Activated CD8-positive, alpha-beta memory T cell treated with anti-CD3 and anti-CD28 coated beads, Interleukin-2, amount 50 U/mL, for 24 hours (primary cell): Measurements from ENCODE around the gene TBC1D2.
"Not testable (repeated sequence)": the region's sequence is repeated elsewhere in the genome, so short reads cannot be mapped to it uniquely, and the experiment has no call there.

ENCODE experiments used
- DNase-seq: peaks from one replicate; pipeline ENCODE4 v3.0.0-alpha.2; 2020; ENCODE audit errors: extremely low read depth

TBC1D2 gene

GRCh38 chr9:98187926-98188325 lies 67.5 kb downstream of the TBC1D2 start:
- DNase-seq, result no peak

DNA sequence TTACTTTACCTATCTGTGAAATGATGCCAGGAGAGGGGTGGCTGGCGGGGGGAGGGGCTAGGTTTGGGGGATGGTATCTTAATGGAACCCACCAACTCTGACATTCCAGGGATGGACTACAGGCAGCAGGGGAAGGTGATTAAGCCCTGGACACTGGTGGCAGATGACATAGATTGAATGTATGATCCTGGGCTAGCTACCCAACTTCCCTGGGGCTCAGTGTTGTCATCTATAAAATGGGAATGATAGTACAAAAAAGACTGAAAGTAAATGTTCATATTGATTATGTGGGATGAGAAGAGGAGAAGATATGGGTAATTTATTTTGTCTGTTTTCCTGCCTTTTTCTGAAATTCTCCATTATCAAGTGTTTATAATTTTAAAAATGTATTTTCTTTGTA lies 69.2 kb downstream of the TBC1D2 start:
- no peak for DNase-seq

DNA sequence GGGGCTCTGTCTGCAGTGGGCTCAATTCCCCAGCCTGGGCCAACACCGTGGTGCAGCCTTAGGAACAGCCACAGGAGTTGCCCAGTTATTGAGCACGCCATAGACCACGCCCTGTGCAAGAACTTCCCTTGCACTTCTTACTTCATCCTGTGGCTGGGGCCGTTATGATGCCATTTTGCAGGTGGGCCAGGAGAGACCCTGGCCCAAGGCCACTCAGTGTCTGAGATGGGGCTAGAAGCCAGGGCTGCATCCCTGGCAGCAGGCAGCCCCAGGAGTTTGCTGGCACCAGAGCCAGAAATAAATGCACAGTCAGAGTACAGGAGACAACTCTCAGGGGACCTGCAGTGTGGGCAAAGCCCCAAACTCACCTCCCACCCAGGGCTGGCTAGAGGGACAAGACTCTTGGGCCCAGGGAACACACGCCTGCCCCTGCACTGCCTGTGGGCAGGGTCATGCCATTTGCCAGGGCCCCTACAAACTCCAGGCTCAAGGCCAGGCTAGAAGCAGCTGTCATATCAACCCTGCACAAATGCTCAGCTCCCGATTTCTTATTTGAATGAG lies 69.8 kb downstream of the TBC1D2 start:
- DNase-seq, result no peak

- DNase-seq, result no peak
These were observed 70.4 kb downstream of the TBC1D2 start for GRCh38 chr9:98185021-98185567.

- DNase-seq, result no peak
These were observed 71.1 kb downstream of the TBC1D2 start for GRCh38 chr9:98184326-98184725.

- DNase-seq, result no peak
These were observed 72.4 kb downstream of the TBC1D2 start for GRCh38 chr9:98182889-98183599.

DNA sequence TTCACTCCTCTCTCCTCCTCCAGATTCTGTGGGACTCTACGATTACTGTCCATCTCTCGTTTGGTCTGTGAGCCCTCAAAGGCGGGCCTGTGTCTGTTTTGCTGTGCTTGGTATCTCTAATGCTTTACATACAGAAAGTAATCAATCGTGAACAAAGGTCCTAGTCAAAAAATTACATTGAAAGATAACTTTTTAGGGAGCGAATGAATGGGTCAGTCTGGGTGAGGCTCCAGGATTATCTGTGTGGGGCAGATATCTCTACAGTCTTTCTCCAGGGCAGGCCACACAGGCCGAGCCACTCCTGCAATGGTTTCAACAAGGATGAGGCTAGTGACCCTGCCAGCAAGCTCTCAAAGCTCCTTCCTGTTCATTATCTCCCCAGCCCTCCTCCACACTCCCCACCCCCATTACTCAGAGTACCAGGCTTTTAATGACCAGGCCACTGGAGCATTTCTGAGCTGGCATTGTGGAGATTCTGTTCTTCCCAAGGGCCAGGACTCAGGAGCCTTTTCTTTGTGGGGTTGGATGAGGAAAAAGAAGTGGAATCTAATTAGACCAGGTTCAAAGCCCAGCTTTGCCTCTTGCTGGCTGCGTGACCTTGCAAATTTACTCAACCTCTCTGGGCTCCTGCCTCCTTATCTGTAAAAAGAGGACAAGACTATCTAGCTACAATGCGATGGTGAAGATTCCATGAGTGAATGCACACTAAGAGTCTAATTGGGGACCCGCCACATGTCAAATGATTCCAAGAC lies 73.2 kb downstream of the TBC1D2 start:
- no peak for DNase-seq

GRCh38 chr9:98181746-98182068 lies 73.7 kb downstream of the TBC1D2 start:
- no peak for DNase-seq

- no peak for DNase-seq
These were observed 74.5 kb downstream of the TBC1D2 start for GRCh38 chr9:98180996-98181395.

GRCh38 chr9:98178874-98179850 lies 76.3 kb downstream of the TBC1D2 start:
- DNase-seq, result no peak

- no peak for DNase-seq
These were observed 78.8 kb downstream of the TBC1D2 start for GRCh38 chr9:98176391-98177259.

- no peak for DNase-seq
These were observed 79.7 kb downstream of the TBC1D2 start for GRCh38 chr9:98175762-98176161.

- DNase-seq, result no peak
These were observed 80.3 kb downstream of the TBC1D2 start for GRCh38 chr9:98175028-98175569.

DNA sequence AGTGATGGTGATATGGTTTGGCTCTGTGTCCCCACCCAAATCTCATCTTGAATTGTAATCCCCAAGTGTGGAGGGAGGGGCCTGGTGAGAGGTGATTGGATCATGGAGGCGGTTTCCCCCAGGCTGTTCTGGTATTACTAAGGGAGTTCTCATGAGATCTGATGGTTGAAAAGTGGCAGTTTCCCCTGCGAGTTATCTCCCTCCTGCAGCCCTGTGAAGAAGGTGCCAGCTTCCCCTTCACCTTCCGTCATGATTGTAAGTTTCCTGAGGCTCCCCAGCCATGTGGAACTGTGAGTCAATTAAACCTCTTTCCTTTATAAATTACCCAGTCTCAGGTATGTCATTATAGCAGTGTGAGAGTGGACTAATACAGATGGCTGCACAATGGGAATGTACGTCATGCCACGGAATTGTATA lies 80.9 kb downstream of the TBC1D2 start:
- not testable (repeated sequence) for DNase-seq

GRCh38 chr9:98173181-98173580 lies 82.3 kb downstream of the TBC1D2 start:
- DNase-seq, result no peak

DNA sequence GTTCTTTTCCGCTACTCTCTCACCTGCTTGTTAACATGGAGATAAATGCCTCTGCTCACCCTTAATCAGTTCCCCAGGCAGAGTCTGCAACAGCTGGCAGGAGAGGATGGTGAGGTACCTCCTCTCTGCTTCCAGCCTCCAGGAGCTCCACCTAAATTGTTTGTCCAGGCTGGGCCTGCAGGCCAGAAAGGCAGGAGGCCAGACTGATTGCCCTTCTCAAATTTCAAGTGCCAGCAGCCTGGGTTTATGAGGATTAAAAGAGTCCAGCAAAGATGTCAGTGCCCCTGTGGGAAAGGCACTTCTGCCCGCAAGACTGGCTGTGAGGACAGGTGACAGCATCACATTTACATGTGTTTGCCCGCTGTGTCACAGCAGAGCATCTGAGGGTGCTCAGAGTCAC lies 82.8 kb downstream of the TBC1D2 start:
- DNase-seq, result no peak

DNA sequence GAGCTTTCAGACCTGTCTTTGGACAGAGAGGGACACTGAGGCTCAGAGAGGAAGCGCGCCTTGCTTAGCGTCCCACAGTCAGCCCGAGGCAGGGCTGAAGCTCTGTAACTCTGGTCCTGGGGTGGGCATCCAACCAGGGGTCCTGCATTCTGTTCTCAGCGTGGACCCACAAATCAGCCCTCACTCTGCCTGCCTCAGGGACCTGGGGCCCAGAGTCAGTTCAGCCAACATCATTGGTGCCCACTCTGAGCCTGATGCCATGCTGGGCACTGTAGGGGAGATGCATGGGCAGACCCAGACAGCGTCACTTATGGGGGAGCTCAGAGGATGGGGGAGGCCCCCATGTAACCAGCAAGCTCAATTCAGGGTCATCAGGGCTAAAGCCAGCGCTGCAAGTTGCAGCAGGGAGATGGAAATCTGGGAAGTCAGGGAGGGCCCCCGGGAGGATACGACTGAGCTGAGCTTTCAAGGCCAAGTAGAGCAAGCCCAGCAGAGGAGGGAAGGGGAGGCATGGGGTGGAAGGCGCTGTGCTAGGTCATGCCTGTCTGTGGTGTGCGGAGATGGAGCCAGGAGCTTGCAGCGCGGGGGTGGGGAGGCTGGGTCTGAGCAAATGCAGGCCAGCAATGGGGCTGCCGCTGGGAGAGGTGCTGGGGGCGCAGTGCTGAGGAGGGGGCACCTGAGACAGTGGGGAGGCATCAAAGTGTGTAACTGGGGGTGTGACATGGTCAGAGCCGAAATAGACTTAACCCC lies 84.1 kb downstream of the TBC1D2 start:
- DNase-seq, result no peak

DNA sequence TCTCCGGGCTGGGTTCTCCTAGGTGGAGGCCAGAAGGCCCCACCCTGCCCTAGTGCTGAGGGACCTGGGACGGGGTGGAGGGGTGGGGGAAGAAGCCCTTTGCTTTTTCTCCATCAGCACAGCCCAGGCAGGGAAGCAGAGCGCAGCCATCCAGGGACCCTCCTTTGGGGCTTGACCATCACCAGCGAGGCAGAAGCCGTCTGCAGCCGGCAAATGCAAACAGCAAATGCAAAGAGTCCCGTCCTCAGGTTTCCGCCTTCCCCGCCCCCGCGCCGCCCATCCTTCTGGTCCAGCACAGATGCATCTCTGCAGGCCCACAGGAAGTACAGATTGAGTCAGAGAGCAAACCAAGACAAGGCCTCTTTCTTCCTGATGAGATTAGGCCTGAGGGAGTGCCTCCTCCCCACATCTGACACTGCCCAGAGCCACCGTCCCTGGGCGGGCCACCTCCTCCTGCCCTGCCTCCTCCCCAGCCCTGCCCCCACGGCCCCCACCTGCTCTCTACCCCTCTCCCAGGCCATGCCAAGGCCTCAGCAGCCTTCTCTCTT lies 86.4 kb downstream of the TBC1D2 start:
- DNase-seq, result no peak

DNA sequence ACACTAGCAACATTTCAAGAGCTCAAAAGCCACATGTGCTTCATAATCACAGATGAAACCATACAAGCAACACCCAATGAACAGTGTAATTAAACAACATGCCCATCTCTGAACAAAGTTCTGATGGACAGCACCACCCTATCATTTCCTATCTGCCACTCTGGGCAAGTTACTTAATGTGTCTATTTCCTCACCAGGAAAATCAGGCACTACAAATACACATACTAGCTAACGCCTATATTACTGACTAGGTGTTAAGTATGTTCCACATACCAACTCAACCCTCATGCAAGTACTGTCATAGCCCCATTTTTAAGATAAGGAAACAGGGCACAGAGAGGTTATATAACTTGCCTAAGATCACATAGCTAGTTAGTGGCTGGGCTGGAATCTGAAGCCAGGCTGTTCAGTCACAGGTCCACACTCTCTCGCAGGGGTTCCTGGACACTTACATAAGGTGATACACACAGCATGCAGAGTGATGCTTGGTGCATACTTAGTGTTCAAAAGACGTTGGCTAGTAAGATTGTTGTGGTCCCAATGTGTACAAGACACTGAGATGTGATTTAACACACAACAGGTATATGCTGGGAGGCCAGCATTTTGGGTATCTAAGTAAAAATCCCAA lies 87.2 kb downstream of the TBC1D2 start:
- DNase-seq, result no peak
